ENCODE results near the gene PAN2.

DNA sequence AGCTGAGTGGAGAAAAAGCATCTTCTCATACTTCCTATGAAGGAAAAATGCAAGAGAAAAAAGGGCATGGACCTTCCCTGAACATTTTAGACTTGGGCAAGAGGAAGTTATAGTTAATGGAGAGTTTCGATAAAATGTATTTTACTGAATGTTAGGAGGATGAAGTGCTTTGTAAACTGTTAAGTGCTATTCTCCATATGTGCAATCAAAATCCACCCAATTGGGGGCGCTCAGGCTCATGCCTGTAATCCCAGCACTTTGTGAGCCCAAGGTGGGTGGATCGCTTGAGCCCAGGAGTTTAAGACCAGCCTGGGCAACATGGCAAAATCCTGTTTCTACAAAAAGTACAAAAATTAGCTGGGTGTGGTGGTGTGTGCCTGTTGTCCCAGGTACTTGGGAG, 16.1 kb downstream of the PAN2 start:
- TF ChIP-seq CTCF (IDR thresholded peaks at IDR 0.05): no peak
- TF ChIP-seq POLR2A (IDR thresholded peaks at IDR 0.05): no peak

Measured in breast epithelium (tissue), 3 donors.